Measurements from ENCODE around the gene NPRL2.

NPRL2 gene

DNA sequence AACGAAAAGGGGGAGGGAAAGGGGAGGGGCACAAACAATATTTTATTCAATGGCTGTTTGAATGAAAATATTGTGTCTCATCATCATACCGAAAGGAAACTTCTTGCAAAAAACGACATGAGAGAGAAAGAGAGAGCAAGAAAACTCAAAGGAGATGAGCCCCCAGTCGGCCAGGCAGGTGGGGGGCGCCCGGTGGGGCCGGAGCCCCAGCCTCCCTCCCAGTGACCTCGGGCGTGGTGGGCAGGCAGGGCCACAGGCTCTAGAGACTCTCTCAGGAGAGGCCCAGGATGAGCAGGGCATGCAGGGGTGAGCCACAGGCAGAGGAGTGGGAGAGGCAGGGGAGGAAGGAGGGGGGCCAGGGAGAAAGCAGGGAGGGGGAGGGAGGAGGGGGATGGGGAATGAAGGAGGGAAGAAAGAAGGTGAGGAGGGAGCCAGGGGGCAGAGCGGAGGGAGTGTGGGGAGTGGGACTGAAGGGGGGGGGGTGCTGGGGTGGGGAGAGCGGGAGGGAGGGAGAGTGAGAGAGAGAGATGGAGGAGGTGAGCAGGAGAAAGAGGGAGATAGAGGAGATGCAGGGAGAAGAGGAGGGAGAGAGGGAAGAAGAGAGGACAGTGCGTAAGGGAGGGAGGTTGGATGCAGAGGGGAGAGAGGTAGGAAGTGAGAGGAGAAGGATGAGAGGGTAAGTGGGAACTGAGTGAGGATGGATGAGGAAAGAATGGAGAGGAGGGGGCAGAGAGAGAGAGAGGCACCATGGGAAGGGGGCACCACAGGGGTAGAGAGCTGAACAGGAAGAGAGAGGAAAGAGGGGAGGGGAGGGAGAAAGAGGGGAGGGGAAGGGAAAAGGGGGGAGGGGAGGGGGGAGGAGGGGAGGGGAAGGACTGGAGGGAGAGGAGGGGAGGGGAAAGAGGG is 22.8 kb upstream of the NPRL2 start:
- no peak for DNase-seq (ENCODE audit: low spot score)

DNA sequence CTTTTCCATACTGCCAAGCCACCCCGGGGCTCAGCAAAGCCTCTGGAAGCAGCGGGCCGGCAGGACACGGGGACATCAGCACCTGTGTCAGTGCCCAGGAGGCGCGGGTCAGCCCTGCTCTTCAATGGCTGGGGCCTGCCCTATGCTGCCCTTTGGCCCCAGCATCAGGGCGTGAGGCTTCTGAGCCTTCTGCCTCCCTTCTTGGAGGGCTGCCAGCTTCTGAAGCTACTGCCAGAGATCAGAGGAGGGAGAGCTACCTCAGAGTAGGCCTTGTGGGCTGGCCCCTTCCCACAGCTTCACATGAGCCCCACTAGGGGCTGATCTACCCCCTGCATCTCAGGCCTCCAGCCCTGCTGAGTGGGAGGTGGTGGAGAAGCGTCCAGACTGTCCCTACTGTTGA is 21.8 kb upstream of the NPRL2 start:
- DNase-seq (ENCODE audit: low spot score), result peak; percentile 73

DNA sequence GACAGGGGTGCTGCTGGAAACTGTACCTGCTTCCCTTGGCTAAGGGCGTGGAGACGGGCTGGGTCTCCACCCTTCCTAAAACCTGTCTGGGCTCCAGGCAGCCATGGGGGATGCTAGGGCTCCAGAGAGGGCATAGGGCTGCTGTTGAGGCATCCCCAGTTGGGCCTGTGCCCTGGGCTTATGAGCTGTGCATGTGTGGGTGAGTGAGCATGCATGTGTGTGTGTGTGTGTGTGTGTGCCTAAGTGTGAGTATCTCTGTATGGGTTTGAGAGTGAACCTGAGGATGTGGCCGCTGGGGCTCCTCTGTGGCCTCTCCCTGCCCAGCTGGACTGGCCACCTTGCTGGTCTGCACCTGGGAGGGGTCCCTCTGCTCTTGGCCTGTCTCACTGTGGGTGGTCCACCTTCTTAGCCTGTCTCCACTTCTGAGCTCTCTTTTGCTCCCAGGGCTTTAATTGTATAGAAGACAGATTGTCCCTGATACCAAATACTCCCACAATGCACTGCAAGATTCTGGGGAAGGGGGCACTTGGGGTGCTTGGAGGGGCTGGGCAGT is 20.6 kb upstream of the NPRL2 start:
- no peak for DNase-seq (ENCODE audit: low spot score)

DNA sequence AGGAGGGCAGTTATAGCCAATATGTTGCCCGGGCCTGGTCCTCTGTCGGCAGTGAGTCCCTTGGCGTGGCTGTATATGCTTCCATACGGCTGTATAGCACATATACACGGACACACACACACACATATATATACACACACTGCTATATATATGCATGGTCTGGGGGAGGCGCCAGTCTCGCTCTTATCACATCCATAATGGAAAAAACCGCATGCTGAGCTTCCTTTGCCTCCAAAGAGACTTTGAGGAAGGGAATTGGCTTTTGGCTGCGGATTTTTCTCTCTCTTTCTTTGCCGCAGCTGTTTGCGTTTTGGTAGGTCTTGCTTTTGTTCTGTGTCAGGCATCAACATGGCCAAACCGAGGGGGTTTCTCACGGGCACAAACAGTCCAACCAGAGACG is 20.0 kb upstream of the NPRL2 start:
- no peak for DNase-seq (ENCODE audit: low spot score)

DNA sequence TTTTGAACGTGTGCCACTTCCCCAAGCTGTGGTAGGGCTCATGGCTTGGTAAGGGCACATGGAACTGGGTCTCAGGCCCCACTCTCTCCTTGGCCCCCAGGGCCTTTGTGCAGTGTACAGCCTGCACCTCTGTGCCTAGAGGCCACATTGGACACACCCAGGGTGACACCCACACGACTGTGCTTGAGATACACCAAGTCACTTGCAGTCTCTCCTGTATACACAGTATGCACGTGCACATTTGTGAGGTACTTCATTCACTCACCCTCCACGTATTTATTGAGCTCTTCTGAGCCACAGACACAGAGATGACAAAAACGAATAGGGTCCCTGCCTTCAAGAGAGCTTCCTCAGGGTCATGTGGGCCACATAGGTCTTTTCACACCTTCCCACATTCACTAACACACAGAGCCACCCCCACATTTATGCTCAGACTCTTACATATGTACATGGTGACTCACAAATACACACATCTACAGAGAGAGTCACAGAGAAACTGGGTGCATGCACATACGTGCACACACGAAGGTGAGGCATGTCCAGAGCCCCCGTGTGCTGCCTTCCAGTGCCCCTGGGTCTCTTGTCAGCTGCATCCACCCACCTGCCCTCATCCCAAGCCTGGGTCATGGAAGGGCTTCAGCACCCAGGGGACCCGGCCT is 18.6 kb upstream of the NPRL2 start:
- peak; percentile 33 for DNase-seq (ENCODE audit: low spot score)

DNA sequence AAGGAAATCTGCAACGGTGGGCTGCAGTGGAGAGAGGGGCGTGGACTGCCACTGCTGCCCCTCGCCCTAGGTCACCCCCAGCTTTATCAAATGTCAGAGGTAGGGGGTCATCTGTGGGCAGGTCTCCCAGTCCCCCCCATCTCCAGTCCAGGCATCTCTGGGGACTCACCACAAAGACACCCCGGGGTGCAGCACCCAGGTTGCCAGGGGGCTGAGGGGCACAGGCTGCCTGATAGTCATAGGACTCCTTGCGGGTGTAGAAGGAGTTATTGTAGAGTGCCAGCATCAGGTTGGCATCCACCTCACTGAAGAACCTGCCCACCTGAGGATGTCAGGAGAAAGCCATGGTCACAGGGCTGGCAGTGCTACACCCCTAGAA is 15.3 kb upstream of the NPRL2 start:
- no peak for DNase-seq (ENCODE audit: low spot score)

DNA sequence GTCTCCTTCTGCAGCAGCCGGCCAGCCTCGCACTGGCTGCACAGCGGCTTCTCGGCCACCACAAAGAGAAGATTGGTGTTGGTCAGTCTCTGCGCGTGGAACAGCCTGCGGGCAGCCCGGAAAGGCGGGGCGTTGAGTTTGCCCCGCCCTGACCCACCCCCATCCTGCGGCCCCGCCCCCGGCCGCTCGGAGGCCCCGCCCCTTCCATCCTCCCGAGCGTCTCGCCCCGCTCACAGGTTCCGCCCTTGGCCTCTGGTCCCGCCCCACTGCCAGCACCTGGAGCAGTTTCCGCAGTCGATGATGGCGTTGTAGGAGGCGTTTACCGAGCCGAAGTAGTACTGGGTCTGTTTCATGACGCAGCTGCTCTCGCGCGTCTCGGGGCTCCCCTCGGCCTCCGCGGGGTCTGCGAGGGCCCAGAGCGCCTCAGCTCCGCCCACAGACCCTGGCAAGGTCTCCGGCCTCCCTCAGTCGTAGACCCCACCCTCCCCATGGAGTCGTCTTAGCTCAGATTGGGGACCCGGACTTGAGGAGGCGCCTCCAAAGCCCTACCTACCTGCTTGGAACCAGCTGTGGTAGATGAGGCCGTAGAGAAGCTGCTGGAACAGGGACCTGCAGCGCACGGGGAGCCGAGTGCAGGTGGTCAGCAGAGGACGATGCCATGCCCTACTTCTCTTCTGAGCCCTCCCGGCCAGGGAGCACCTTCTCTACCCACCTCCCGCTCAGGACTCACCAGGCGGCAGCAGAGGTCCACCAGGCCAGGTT is 14.7 kb upstream of the NPRL2 start:
- DNase-seq (ENCODE audit: low spot score), result peak; percentile 96

DNA sequence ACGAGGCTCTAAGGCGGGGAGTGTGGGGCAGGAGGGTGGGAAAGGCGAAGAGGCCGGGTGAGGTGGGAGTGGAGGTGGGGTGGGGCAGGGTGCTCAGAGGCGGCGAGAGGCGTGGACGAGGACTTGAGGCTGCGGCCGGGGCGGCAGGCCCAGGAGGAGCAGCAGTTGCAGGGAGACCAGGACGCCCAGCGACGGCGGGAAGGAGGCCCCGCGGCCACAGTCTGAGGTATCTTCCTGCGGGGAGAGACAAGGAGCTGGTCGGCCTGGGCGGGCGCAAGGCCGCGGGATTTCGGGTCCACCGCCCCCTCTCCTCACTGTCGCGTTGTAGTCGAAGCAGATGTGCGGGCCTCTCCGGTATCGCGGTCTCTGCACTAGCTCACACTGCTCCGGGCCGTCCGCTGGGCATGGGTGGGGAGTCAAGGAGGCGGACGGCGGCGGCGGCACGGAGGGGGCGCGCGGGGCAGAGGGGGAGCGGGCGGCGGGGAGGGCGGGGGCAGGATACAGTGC is 14.1 kb upstream of the NPRL2 start:
- DNase-seq (ENCODE audit: low spot score), result no peak

DNA sequence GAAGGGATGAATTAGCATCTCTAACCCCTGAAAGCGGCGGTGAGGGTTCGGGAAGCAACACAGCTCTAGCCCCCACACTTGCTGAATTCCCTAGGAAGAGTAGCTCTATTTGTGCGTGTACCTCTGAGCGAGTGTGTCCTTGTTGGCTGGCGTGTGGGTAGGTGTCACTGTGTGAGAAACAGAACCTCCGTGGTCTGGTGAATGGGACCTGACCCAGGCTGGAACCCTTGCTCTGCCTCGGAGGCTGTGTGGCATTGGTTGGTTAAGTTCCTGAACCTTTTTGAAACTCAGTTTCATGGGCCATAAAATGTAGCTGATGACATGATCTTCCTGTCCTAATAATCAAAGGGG is 9.2 kb upstream of the NPRL2 start:
- no peak for DNase-seq (ENCODE audit: low spot score)

DNA sequence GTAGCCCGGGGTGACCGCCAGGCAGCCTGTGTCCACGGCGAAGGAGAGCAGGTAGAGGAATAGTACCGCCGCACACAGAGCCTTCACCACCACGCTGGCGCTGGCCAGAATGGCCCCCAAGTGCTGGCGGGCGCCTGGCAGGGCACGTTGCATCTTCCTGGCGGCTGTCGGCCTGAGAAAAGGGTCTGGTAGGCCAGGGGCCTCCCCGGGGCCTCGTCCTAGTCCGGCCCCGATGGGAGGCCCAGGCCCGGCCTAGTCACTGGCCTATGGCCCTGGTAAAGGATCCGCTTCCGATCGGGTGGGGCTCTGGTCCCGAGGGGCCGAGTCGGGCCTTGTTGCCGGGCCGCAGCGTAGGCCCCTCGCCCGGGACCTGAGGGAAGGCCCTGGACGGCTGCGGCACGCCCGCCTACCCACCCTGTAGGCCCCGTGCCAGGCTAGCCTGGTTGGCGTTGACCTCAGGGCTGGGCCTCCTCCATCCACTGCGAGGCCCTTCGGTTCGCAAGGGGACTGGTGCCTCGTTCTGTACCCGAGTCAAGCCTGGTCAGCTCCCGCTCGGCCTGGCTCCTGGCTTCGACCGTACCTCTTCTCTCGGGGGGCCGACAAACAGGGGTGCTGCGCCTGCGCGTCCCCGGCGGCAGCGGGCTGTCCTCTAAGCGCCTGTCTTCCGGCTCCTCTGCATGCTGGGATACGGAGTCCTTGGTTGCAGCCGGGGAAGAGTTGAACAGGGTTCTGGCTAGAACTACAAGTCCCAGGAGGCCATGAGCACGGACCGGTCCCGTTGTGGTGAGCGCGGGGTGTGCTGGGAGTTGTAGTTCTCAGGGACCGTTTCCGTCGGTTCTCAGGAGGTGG is 8.6 kb upstream of the NPRL2 start, which contains the start of gene TMEM115:
TMEM115 (minus strand) TSS at position 611 of the 849 bp plus-strand sequence; CDS start at position 153, 458 bp downstream.
- peak; percentile 98 for DNase-seq (ENCODE audit: low spot score)

DNA sequence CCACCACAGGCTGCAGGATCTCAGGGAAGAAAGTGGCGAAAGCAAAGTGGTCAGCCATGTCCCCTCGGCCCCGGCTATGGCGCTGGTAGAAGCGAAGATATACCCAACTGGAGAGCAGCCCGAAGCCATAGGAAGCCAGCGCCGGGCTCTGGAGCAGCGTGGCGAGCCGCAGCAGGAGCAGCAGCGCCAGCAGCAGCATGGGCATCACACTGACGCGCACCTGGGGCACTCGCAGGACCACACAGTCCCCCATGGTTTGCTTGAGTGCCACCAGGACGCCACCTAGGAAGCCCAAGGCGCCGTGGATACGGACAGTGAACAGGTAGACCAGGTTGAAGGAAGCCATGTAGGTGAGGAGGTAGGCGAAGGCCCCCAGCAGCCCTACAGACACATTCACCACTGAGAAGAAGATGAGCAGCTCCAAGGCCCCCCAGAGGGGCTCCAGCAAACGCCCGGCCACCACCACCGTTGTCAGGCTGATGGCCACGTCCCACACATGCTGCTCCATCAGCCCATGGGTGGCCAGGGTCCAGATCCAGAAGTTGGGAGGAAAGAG is 7.9 kb upstream of the NPRL2 start:
- no peak for DNase-seq (ENCODE audit: low spot score)

DNA sequence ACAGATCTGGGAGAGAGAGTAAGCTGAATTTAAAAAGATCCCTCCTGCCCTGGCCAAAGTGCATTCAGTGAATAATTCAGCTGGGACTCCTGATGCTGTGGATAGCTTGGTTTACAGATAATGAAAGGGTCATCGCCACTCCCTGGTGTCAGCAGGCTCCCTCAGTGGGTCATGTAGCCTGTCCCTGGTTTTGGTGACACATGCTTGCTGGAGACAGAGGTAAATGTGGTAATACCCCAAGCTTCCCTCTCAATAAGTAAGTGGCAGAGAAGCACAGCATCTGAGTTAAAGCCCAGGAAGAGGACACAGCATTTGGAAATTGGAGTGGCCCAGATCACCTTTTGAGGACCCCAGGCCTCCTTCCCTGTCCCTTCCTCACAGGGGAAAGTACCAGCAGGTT is 6.9 kb upstream of the NPRL2 start:
- no peak for DNase-seq (ENCODE audit: low spot score)

DNA sequence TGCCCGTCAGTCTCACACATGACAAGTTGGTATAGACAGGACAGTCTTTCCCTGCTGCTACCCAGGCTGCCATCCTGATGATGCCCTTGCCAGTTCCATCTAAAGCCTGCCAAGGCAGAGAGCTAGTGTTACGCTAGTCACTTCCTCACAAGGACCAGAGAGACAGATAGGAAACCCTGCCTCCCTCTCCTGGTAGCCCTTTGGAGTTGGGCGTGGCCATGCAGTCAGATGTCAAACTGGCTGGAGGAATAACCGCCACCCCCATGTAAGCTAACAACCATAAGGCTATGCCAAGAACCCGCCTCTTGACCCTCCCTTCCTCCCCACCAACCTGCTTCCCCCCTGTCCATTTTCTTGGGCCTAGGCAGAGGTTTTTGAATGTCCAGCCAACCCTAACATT is 6.0 kb upstream of the NPRL2 start:
- peak; percentile 74 for DNase-seq (ENCODE audit: low spot score)

DNA sequence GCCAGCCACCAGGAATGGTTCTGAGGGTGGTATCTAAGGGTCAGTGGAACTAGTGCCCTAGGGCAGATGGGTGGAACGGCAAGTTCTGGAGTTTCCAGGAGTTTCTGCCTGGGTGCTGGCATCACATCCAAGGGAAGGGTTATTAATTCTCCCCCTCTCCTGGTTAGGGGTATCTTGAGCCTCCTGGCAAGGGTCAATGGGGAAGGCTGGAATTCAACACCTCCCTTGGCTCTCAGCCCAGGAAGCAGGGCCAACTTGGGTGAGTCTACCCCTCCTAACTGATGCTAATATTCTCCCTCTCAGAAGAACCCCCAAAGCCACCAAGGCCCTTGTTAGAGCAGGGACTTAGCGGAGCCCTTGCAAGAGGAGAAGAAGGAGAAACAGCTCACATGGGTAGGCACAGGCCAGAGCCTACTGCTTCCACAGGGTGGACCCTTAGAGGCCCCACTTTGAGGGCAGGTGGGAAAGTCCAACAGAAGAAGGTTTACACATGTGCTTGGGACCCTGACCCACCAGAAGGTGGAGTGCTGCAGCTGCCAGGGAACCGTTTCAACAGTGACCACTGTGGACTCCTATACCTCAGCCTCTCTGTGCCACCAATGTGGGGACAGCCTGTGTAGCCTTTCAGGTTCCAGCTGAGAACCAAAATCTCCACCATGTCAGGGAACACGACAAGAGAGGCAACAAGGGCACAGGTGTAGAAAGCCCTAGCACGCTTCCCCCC is 5.4 kb upstream of the NPRL2 start:
- DNase-seq (ENCODE audit: low spot score), result no peak

DNA sequence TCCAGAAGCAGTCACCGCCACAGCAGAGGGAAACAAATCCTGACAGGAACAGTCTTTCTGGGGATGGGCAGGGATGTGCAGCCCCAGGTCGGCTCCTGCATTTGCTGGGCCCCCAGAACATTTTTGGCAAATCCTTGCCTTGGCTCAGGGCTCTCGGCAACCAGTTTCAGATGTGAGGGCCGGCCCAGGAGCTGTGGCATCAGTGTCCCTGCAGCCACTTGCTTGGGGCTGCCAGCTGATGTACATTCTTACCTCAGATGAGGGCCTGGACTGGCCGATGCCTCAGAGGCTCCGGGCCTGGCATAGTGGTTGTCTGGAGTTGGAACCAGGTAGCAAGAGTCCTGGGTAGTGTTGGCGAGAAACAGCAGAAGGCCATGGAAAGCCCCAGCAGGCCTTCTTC is 4.3 kb upstream of the NPRL2 start:
- DNase-seq (ENCODE audit: low spot score), result no peak

DNA sequence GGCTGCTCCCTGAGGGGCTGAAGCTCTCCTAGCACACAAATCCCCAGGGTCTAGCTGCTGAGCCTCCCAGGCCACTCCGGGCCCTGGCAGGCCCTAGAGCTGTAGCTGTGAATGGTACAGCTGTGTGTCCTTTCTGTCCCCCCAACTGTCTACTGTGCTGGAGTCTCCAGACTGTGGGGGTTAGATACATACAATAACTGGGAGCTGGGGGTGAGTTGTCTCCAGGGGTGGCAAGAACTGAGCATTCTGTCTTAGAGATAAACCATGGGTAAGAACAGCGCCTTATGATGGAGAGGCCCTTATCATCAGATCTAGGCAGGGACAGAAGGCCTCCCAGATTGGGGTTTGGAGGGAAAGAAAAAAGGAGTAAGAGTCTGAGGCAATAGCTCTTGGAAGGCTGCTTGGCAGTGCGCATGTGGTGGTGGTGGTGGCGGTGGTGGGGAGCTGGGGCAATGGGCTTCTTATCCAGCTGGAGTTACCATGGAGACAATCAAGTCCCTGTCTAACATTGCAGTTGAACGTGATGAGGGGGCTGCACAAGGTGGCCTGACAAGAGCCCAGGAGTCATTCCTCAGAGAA is 3.7 kb upstream of the NPRL2 start:
- no peak for DNase-seq (ENCODE audit: low spot score)

DNA sequence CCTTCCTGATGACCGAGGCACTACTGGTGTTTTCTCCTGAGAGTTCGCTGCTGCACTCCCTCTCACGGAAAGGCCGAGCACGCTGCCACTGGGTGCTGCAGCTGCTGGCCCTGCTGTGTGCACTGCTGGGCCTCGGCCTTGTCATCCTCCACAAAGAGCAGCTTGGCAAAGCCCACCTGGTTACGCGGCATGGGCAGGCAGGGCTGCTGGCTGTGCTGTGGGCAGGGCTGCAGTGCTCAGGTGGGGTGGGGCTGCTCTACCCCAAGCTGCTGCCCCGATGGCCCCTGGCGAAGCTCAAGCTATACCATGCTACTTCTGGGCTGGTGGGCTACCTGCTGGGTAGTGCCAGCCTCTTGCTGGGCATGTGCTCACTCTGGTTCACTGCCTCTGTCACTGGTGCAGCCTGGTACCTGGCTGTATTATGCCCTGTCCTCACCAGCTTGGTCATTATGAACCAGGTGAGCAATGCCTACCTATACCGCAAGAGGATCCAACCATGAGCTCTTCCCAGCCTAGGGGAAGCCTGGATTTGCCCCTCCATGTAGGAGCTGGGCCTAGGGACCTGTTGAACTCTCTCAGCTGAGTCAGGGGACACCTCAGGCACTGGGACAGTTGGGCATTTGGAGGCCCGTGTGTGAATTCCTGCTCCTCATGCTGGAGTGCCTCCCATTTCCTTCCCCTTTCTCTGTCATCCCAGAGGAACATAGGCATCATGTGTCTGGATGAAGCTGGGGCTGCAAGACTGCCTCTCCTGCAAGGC is 2.9 kb upstream of the NPRL2 start:
- DNase-seq (ENCODE audit: low spot score), result no peak

DNA sequence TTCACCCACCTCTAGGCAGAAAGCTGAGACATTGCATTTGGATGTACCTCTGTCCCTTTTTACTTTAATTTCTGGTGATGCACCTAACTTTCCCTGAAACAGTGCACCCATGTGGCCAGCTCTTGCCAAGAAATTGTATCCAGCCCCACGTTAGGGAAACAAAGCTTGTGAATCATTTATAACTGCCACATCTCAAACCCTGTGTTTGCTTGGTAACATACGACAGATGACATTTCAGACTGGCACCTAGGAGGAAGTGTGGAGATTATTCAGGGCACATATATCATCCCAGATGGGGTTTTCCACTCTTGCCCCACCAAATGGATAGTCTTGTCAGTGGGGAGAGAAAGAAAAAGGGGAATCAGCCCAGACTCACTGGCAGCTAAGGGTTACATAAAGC is 2.2 kb upstream of the NPRL2 start:
- no peak for DNase-seq (ENCODE audit: low spot score)

DNA sequence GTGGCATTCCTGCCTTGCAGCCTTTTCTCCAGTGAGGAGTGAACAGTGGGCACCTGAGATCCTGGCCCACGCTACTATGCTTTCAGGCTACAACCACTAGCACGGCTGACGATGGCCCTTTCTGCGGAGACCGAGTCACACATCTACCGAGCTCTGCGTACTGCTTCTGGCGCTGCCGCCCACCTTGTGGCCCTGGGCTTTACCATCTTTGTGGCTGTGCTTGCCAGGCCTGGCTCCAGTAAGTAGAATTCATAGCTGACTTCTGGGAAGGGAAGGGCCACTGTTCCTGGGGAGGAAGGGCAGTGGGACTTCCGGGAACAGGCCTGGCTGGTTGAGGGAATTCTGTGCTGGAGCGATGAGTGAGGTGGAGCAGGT is 735 bp upstream of the NPRL2 start:
- DNase-seq (ENCODE audit: low spot score), result no peak

DNA sequence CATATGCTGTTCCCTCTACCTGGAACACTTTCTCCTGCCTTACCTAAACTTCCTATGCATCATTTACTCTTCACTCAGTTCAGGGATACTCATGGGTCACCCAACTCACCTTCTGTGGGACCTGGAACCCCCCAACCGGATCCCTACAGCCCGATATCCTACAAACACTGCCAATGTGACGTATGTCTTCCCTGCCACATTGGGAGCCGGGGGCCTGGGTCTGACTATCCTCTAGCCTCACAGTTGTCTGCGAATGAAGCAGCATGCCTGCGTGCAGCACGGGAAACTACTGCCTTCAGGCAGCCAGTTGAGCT is 405 bp downstream of the NPRL2 start:
- DNase-seq (ENCODE audit: low spot score), result no peak
